Activated T-cell treated with anti-CD3 and anti-CD28 coated beads, Interleukin-2, amount 50 U/mL, for 72 hours (primary cell): ENCODE measurements around the gene LMNTD2. TPM values are rescaled to one million over a fixed set of nuclear protein-coding genes. Genes with fewer than 3 reads are reported as not detected.

ENCODE experiments used
- ATAC-seq, 2 donors: fragments of 150-1000 bp; cut with Tn5 transposase; replicated peaks in 1 of 2; 2 replicates each; pipeline ENCODE4 v1.10.0; 2021; ENCODE audit warnings: moderate library complexity in 2 of 2, mild to moderate bottlenecking in 1 of 2
- DNase-seq, 2 donors: peaks; one replicate each; pipeline ENCODE4 v3.0.0; 2021 to 2022; ENCODE audit warnings: mixed read lengths in 1 of 2
- H3K27ac Mint-ChIP-seq: one replicate; pipeline ENCODE4 v1.8.0; 2022; ENCODE audit warnings: mild to moderate bottlenecking, moderate library complexity, mixed read lengths
- H3K27me3 Mint-ChIP-seq: one replicate; pipeline ENCODE4 v1.8.0; 2022; ENCODE audit warnings: low read depth, mixed read lengths
- H3K36me3 Mint-ChIP-seq, 2 donors: one replicate each; pipeline ENCODE4 v1.8.0; 2022; ENCODE audit warnings: mixed read lengths in 2 of 2, mild to moderate bottlenecking in 1 of 2; ENCODE audit not compliant: insufficient read depth in 2 of 2
- H3K4me1 Mint-ChIP-seq: one replicate; pipeline ENCODE4 v1.8.0; 2022; ENCODE audit warnings: low read depth, mixed read lengths
- H3K4me3 Mint-ChIP-seq, 2 donors: one replicate each; pipeline ENCODE4 v1.8.0; 2022; ENCODE audit warnings: mild to moderate bottlenecking in 2 of 2, mixed read lengths in 2 of 2, moderate library complexity in 2 of 2
- H3K9me3 Mint-ChIP-seq, 2 donors: one replicate each; pipeline ENCODE4 v1.8.0; 2022; ENCODE audit warnings: mixed read lengths in 2 of 2
- total RNA-seq, 2 donors: library from RNA; stranded (reverse); gene quantifications; one replicate each; pipeline ENCODE4 v1.2.3, GENCODE V29; 2022

The LMNTD2 gene
- total RNA-seq, 2 donors from 2014 or later, result 3.1 to 5.5 TPM

- H3K36me3 Mint-ChIP-seq, result no peaks in the 10 kb centered on the region
- no peak overlapping the region for H3K27ac Mint-ChIP-seq
- H3K27me3 Mint-ChIP-seq, result no peaks in the 10 kb centered on the region
- ATAC-seq (no peak), DNase-seq (no peak)
- H3K9me3 Mint-ChIP-seq, result no peaks in the 10 kb centered on the region
- no peak overlapping the region for H3K4me3 Mint-ChIP-seq
- H3K4me1 Mint-ChIP-seq, result peaks cover 4% of the 10 kb centered on the region
Observed at GRCh38 chr11:550746-551085, 9.8 kb downstream of the LMNTD2 start.

- no peak for ATAC-seq
- no peaks in the 10 kb centered on the region for H3K9me3 Mint-ChIP-seq
- H3K36me3 Mint-ChIP-seq, result no peaks in the 10 kb centered on the region
- peaks cover 4% of the 10 kb centered on the region for H3K4me1 Mint-ChIP-seq
- no peaks in the 10 kb centered on the region for H3K27me3 Mint-ChIP-seq
- H3K4me3 Mint-ChIP-seq, result no peak overlapping the region
- DNase-seq, result no peak
- H3K27ac Mint-ChIP-seq, result no peak overlapping the region
Observed at GRCh38 chr11:550021-550745, 10.4 kb downstream of the LMNTD2 start.

- DNase-seq, result no peak
- H3K9me3 Mint-ChIP-seq, result no peaks in the 10 kb centered on the region
- no peaks in the 10 kb centered on the region for H3K27me3 Mint-ChIP-seq
- no peak for ATAC-seq
- H3K4me3 Mint-ChIP-seq, result no peak overlapping the region
- no peak overlapping the region for H3K27ac Mint-ChIP-seq
- H3K4me1 Mint-ChIP-seq, result peaks cover 4% of the 10 kb centered on the region
- no peaks in the 10 kb centered on the region for H3K36me3 Mint-ChIP-seq
Observed at GRCh38 chr11:548700-549603, 11.6 kb downstream of the LMNTD2 start.

- Mint-ChIP-seq H3K4me1 (peaks cover 4% of the 10 kb centered on the region), H3K9me3 (no peaks in the 10 kb centered on the region), H3K4me3 (no peak overlapping the region), H3K27me3 (no peaks in the 10 kb centered on the region), H3K27ac (no peak overlapping the region), H3K36me3 (no peaks in the 10 kb centered on the region)
- no peak for DNase-seq
- ATAC-seq, result no peak
Observed at GRCh38 chr11:545171-545570, 15.4 kb downstream of the LMNTD2 start.

GRCh38 chr11:544817-545166 is 15.7 kb downstream of the LMNTD2 start:
- Mint-ChIP-seq H3K27ac (no peak overlapping the region), H3K27me3 (no peaks in the 10 kb centered on the region), H3K36me3 (no peaks in the 10 kb centered on the region), H3K4me1 (peaks cover 4% of the 10 kb centered on the region), H3K9me3 (no peaks in the 10 kb centered on the region), H3K4me3 (no peak overlapping the region)
- no peak for ATAC-seq
- no peak for DNase-seq

- ATAC-seq, result no peak
- Mint-ChIP-seq H3K27ac (no peak overlapping the region), H3K27me3 (no peaks in the 10 kb centered on the region), H3K4me3 (no peak overlapping the region), H3K4me1 (peaks cover 1% of the 10 kb centered on the region), H3K9me3 (no peaks in the 10 kb centered on the region), H3K36me3 (no peaks in the 10 kb centered on the region)
- no peak for DNase-seq
Observed at GRCh38 chr11:541433-541885, 19.1 kb downstream of the LMNTD2 start.

GRCh38 chr11:540583-541432 is 19.7 kb downstream of the LMNTD2 start:
- no peak overlapping the region for H3K27ac Mint-ChIP-seq
- DNase-seq (no peak), ATAC-seq (no peak)
- no peaks in the 10 kb centered on the region for H3K9me3 Mint-ChIP-seq
- H3K4me1 Mint-ChIP-seq, result peaks cover 6% of the 10 kb centered on the region
- H3K36me3 Mint-ChIP-seq, result no peaks in the 10 kb centered on the region
- H3K27me3 Mint-ChIP-seq, result no peaks in the 10 kb centered on the region
- no peak overlapping the region for H3K4me3 Mint-ChIP-seq

GRCh38 chr11:539971-540481 is 20.5 kb downstream of the LMNTD2 start:
- no peak for DNase-seq
- H3K27ac Mint-ChIP-seq, result no peak overlapping the region
- ATAC-seq, result no peak
- H3K27me3 Mint-ChIP-seq, result no peaks in the 10 kb centered on the region
- no peaks in the 10 kb centered on the region for H3K36me3 Mint-ChIP-seq
- H3K4me1 Mint-ChIP-seq, result peaks cover 6% of the 10 kb centered on the region
- H3K4me3 Mint-ChIP-seq, result no peak overlapping the region
- H3K9me3 Mint-ChIP-seq, result no peaks in the 10 kb centered on the region

- H3K9me3 Mint-ChIP-seq, result no peaks in the 10 kb centered on the region
- no peak for ATAC-seq
- H3K27me3 Mint-ChIP-seq, result no peaks in the 10 kb centered on the region
- no peak for DNase-seq
- no peak overlapping the region for H3K4me3 Mint-ChIP-seq
- H3K4me1 Mint-ChIP-seq, result peaks cover 6% of the 10 kb centered on the region
- no peak overlapping the region for H3K27ac Mint-ChIP-seq
- no peaks in the 10 kb centered on the region for H3K36me3 Mint-ChIP-seq
Observed at GRCh38 chr11:538431-539051, 22.0 kb downstream of the LMNTD2 start.

- Mint-ChIP-seq H3K9me3 (no peaks in the 10 kb centered on the region), H3K36me3 (no peaks in the 10 kb centered on the region), H3K27me3 (no peaks in the 10 kb centered on the region), H3K27ac (no peak overlapping the region), H3K4me3 (peak overlapping the region; percentile 94 to 95), H3K4me1 (peaks cover 6% of the 10 kb centered on the region)
- DNase-seq (no peak), ATAC-seq (no peak)
Observed at GRCh38 chr11:537622-538430, 22.7 kb downstream of the LMNTD2 start.

- H3K9me3 Mint-ChIP-seq, result no peaks in the 10 kb centered on the region
- DNase-seq (peak; percentile 83 to 85), ATAC-seq (peak; percentile 24 to 25)
- H3K27ac Mint-ChIP-seq, result peak within 1 kb of the TSS; percentile 82
- H3K27me3 Mint-ChIP-seq, result no peaks in the 10 kb centered on the region
- peak within 1 kb of the TSS; percentile 94 to 95 for H3K4me3 Mint-ChIP-seq
- peaks cover 0 to under 1% of the 10 kb centered on the region in 2 donors for H3K36me3 Mint-ChIP-seq
- peaks cover 6% of the 10 kb centered on the region for H3K4me1 Mint-ChIP-seq
Observed at GRCh38 chr11:536841-537621, 23.5 kb downstream of the LMNTD2 start, which contains the start of gene LRRC56. TSS of gene LRRC56 (plus strand) at chr11:537527. CDS start at chr11:540685, 3,158 bp downstream.
